GM18505 (cell line): ENCODE measurements around the gene TIMM23.
"Not testable (repeated sequence)": the region's sequence is repeated elsewhere in the genome, so short reads cannot be mapped to it uniquely, and the experiment has no call there.

ENCODE experiments used
- ATAC-seq: cut with Tn5 transposase; IDR thresholded peaks from one replicate; pipeline ENCODE4 v1.9.1; 2021; ENCODE audit not compliant: unreplicated experiment
- POLR2A ChIP-seq: IDR thresholded peaks from 4 replicates; pipeline ENCODE4 v1.6.1; 2011; ENCODE audit warnings: borderline replicate concordance; ENCODE audit not compliant: insufficient read depth, insufficient read length; ENCODE audit errors: extremely low read depth

The TIMM23 gene

GRCh38 chr10:45985590-45985989 lies 13.3 kb downstream of the TIMM23 start:
- ATAC-seq: not testable (repeated sequence)

- ATAC-seq: no peak
- TF ChIP-seq POLR2A: no peak
Observed at GRCh38 chr10:45997557-45997956, 25.3 kb downstream of the TIMM23 start.

DNA sequence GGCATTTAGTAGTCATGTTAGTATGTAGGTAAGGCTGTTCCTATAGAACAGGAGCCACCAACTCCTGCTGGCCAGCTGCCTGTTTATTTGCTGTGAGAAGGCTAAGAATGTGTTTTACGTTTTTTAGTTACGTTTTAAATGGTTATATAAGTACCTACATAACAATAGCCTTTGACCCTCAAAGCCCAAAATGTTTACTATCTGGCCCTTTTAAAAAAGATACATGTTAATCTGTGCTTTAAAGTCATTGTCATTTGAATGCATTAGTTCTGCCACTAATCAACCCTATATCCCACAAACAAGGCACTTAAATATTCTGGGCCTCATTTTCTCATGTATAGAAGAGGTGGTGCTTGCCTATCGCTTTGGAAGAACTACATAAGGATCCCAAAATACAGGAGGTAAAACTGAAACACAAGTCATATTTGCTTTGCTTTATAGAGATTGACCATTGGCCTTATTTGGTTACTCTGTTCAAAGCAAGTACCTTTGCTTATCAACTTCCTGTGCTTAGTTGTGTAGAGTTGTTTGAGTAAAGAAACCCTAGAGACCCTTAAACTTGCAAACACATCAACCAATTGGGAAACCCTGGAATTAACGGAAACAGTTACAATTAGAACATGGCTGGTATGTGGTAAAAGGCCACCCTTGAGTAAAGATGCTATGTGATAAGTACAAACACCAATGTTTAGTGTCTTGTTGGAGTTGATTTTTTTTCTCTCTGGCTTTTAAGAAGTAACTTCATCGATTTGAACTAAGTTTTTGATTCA lies 25.9 kb downstream of the TIMM23 start:
- no peak for ATAC-seq
- TF ChIP-seq POLR2A: no peak

- not testable (repeated sequence) for ATAC-seq
Observed at GRCh38 chr10:45999955-46000354, 27.7 kb downstream of the TIMM23 start.

- TF ChIP-seq POLR2A: no peak
- no peak for ATAC-seq
Observed at GRCh38 chr10:46000538-46000937, 28.2 kb downstream of the TIMM23 start.

DNA sequence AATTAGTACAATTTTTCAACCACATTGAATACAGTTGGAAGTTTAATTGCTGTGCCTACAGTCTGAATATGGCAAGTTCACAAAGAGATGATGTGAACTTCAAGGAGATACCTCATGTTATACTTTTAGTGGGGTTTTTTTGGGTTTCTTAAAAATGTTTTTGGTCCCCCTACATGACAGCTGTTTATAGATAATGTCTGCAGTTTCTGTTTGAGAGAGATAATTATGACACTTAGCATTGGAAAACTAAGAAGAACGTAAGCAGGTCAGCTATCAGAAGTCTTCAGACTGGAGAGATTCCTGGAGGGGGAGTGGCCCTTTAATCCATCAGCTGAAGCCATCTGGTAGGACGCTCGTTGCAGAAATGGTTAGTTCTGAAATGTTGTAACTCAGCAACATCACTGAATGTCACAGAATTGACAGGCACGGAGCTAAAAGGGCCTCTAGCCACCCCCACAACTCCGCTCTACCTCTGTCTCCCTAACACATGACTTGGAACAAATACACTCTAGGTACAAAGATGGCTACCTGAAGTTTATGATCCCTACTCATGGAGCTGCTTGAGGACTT lies 29.0 kb downstream of the TIMM23 start:
- TF ChIP-seq POLR2A: no peak
- no peak for ATAC-seq

- not testable (repeated sequence) for ATAC-seq
Observed at GRCh38 chr10:46002189-46002687, 29.9 kb downstream of the TIMM23 start.

DNA sequence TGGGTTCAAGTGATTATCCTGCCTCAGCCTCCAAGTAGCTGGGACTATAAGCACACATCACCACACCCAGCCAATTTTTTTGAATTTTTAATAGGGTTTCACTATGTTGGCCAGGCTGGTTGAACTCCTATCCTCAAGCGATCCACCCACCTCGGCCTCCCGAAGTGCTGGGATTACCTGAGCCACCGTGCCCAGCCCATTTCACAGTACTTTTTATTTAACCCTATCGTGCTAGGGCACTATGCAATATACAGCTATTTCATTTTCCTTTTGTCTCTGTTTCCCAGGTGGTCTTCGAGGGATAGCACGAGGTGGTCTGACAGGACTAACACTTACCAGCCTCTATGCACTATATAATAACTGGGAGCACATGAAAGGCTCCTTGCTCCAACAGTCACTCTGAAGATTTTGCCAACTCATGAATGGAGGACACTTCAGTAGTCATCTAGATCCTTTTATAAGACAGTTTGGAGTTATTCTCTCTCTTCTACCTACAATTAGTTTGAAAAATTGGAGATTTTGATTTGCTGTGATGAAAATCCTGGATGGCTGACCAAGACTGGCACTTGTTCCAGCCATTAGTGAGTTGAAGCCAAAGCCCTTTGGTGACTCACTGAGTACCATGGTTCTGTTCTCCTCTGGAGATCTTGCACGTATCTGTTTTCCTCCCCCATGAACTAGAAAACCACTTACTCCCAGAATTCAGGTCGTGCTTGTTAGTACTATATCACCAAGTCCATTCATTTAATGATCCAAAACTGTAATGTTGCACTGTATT lies 30.8 kb downstream of the TIMM23 start:
- ATAC-seq: no peak
- no peak for TF ChIP-seq POLR2A

DNA sequence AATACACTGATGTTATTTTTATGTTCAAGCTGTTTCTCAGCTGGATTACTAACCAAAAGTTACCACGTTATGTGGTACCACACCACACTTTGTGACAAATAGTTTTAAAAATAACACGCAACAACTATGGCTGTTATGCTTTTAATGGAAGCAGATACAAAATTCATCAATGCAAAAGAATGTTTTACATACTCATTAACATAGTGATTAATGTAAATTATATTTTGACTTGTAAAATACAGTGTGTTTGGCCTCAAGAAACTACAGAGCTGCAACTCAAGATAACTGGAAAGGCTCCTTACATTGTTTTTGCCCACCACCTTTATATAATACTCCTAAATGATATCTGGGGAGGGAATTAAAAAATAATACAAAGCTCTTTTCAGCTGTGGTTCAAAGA lies 32.7 kb downstream of the TIMM23 start:
- no peak for TF ChIP-seq POLR2A
- no peak for ATAC-seq

- ATAC-seq: no peak
- TF ChIP-seq POLR2A: no peak
Observed at GRCh38 chr10:46005383-46005782, 33.1 kb downstream of the TIMM23 start.

DNA sequence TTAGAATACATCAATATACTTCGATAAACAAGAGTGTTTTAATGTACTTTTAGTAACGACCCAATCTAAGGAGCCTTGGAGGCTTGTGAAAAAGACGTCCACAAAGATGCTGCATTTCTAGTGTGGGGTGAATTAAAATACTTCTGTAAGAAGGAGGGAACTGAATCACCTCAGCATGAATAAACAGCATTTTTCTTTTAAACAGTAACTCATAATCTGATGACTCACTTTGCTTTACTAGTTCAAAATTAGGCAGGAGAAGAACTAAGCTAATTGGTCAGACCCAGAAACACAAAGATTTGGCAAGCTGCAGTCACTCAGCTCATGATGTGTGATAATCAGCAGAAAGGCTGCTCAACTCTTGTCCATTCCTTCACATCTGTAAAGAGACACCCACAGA lies 33.9 kb downstream of the TIMM23 start:
- TF ChIP-seq POLR2A: no peak
- ATAC-seq: no peak

- ATAC-seq: no peak
- TF ChIP-seq POLR2A: no peak
Observed at GRCh38 chr10:46012746-46013145, 40.5 kb downstream of the TIMM23 start.

GRCh38 chr10:46014206-46014605 lies 41.9 kb downstream of the TIMM23 start:
- ATAC-seq: no peak
- no peak for TF ChIP-seq POLR2A

- TF ChIP-seq POLR2A: no peak
- no peak for ATAC-seq
Observed at GRCh38 chr10:46014683-46015405, 42.6 kb downstream of the TIMM23 start.

DNA sequence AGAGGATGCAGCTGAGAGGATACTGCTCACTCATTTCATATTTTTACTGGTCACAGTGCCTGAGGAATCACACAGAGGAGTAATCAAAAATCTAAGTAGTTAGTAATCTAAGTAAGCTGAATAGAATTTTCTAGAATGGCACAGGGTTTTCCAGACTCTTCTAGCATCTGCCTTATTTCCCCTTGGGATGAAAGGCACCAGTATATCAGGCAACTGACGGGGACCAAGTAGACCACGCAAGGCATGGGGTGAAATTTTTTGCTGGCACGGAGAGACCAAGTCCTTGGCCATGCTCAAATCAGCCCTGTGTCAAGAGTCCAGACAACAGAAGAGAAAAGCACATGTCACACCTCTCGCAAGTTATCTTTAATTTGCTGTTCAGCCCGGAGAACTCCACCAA lies 43.9 kb downstream of the TIMM23 start:
- ATAC-seq: no peak
- no peak for TF ChIP-seq POLR2A
